Stimulated activated CD4-positive, alpha-beta T cell treated with anti-CD3 and anti-CD28 coated beads, Interleukin-1b, Interleukin-23, amount 100 ng/mL, for 4 hours (primary cell): Measurements from ENCODE around the gene ZCCHC10.
"Not testable (repeated sequence)": the region's sequence is repeated elsewhere in the genome, so short reads cannot be mapped to it uniquely, and the experiment has no call there.

Experiments
- DNase-seq, 2 donors: peaks; one replicate each; pipeline ENCODE4 v3.0.0-alpha.2; 2020; ENCODE audit warnings: low read depth in 2 of 2

ZCCHC10 gene

DNA sequence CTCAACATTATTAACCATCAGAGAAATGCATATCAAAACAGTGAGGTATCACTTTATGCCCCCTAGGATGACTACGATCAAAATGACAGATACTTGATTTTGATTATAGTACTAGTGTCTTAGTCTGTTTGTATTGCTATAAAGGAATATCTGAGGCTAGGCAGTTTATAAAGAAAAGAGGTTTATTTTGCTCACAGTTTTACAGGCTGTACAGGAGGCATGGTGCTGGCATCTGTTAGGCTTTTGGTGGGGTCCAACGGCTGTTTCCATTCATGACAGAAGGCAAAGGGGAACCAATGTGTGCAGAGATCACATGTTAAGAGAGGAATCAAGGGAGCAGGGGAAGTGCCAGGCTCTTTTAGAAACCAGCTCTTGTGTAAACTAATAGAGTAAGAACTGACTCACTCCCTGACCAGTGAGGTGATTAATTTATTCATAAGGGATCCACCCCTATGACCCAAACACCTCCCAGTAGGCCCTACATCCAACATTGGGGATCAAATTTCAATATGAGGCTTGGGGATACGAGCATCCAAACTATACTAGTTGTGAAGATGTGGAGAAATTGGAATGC lies 46.9 kb downstream of the ZCCHC10 start:
- DNase-seq, result no peak

DNA sequence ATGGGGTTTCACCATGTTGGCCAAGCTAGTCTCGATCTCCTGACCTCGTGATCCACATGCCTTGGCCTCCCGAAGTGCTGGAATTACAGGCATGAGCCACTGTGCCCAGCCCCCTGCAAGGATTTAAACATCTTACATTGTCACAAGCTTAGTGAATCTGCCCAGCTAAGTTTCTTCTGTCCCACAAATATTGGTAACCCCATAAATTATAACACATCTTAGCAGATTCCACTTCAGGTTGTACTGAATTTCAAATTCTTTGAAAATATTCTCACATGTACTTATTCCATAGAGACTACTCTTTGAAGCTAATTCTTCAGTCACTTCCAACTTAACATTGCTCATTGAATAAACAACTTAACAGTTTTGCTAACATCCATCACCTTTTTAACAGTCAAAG lies 49.5 kb downstream of the ZCCHC10 start:
- no peak for DNase-seq

DNA sequence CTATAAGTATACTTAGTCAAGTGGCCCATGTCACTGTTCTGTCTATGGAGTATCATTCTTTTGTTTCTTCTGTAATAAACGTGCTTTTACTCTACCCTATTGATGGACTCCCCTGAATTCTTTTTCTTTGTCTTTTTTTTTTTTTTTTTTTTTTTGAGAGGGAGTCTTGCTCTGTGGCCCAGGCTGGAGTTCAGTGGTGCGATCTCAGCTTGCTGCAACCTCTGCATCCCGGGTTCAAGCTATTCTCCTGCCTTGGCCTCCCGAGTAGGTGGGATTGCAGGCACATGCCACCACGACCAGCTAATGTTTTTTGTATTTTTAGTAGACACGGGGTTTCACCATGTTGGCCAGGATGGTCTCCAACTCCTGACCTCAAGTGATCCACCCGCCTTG lies 53.9 kb downstream of the ZCCHC10 start:
- DNase-seq, result not testable (repeated sequence)

DNA sequence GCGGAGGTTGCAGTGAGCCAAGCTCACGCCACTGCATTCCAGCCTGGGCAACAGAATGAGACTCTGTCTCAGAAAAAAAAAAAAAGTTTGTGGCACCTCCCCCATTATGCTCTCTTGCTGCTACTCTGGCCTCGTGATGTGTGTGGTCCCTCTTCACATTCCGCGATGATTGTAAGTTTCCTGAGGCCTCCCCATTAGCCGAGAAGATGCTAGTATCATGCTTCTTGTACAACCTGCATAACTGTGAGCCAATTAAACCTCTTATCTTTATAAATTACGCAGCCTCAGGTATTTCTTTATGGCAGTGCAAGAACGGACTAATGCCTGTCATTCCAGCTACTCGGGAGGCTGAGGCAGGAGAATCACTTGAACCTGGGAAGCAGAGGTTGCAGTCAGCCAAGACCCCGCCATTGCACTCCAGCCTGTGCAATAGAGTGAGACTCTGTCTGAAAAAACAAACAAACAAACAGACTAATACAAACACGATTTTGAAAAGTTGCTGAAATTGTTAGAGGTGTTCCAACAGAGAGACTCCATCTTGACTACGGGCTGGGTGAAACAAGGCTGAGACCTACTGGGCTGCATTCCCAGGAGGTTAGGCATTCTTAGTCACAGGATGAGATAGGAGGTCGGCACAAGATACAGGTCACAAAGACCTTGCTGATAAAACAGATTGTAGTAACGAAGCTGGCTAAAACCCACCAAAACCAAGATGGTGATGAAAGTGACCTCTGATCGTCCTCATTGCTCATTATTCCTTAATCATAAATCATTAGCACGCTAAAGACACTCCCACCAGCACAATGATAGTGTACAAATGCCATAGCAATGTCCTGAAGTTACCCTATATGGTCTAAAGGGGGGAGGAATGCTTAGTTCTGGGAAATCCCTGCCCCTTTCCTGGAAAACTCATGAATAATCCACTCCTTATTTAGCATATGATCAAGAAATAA lies 54.6 kb downstream of the ZCCHC10 start:
- no peak for DNase-seq

DNA sequence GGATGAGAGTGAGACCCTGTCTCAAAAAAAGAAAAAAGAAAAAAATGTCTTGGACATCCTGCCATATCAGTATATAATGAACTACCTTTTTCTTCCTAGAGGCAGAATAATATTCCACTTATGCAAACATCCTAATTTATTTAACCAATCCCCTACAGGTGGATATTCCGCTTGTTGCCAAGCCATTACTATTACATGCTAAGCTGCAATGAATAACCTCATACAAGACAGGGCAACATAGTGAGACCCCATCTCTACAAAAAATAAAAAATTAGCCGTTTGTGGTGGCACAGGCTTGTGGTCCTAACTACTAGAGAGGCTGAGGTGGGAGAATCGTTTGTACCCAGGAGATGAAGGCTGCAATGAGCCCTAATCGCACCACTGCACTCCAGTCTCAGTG lies 61.2 kb downstream of the ZCCHC10 start:
- no peak for DNase-seq

DNA sequence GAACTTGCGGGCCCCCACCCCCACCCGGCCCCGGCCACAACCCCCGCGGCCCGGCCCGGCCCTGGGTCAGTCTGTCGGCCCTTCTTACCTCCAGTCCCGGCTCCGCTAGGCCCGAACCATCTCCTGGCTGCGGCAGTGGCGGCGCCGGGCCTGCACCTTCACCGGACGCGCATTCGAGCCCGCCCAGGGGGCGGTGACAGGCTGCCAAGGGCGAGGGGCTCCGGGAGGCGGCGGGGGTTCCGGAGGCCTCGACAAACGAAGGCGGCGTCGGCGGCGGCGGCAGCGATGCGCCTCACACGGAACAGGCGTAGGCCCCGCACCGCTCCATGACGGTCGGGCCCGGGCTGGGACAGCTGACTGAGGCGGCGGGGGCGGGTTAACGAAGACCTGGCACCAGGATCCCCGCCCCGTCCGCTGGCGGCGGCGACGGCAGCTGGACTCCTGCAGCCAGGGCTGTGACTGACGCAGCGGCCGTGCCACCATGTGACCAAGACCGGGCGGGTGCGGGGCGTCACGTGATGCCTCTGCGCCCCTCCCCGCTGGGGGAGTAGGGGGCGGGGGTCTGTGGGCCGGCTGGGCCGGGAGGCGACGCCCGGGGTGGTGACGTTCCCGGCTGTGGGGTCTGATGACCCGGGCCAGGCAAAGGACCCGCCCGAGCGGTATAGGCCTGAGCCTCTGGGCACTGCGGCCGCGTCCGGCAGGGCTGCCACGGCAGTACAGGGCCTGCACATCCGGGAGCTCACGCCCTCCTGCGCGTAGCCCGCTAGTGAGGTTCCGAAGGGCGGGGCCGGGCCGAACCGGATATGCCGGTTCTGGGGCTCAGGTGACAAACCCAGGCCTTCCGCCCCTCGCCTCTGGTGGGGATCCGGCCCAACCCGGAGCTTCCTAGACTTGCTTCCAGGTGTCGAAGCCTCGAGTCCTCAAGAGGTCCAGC lies 62.9 kb downstream of the ZCCHC10 start, which contains the start of gene AFF4:
Gene AFF4 (minus strand): TSS at position 464 of the 934 bp plus-strand sequence. CDS start 26,445 bp downstream, outside the sequence.
- DNase-seq, result peak; percentile 71 to 80

DNA sequence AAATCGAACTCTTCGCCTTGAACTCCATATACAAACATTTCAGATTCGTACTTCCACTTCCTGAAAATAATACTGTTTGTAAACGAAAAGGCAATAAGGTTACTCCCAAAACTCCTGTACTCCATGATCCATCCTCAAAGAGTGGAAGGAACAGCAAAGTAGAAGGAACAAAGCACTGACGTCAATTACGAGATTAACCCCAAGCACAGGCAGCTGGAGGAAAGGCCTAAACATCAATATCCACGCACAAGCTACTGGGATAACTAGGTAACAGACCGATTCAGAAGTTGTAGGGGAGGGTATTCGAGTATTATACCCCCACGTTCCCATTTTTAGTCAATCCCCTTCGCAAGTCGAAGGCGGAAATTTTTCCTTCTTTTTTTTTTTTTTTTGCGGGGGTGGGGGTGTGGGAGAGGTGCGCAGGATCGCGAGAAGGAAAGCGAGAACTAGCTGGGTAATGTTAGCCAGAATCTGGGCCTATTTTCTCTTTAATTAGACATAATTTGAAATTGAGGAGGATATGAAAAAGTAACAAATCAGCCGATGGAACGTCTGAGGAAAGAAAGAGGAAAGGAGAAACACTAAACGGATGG lies 63.8 kb downstream of the ZCCHC10 start:
- DNase-seq, result no peak

DNA sequence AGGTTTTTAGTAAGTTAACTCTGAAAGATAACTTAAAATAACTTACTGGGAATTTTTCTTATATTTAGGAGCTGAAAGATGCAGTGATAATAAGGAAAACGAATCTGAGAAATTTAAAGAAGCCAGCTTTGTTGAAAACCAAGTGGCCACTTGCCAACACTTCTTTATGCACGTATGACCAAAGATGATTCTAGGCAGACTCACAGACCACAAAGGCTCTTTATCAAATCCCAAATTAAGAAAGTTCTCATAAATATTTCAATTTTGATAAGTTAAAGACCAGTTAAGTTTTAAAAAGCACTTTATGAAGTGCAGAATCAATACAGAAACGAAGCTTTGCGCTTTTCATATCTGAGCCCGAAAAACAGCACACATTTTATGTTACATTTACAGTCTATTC lies 64.5 kb downstream of the ZCCHC10 start:
- no peak for DNase-seq

DNA sequence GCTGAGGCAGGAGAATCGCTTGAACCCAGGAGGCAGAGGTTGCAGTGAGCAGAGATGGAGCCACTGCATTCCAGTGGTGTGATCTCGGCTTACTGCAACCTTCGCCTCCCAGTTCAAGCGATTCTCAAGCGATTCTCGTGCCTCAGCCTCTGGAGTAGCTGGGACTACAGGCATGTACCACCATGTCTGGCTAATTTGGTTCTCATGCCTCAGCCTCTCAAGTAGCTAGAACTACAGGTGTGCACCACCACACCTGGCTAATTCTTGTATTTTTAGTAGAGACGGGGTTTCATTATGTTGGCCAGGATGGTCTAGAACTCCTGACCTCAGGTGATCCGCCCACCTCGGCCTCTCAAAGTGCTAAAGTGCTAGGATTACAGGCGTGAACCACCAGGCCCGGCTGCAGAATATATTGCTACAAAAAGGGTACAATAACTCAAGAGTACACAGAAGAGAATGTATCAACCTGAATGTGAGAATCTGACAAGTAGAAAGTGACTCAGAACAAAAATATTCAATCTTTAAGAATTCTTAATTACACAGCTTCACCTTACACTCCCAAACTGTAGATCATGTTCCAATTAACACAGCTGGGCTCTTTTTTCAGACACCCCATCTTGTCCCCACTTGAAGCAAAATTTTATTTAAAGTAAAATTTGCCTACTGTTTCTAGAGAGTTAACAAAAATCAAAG lies 65.1 kb downstream of the ZCCHC10 start:
- not testable (repeated sequence) for DNase-seq

DNA sequence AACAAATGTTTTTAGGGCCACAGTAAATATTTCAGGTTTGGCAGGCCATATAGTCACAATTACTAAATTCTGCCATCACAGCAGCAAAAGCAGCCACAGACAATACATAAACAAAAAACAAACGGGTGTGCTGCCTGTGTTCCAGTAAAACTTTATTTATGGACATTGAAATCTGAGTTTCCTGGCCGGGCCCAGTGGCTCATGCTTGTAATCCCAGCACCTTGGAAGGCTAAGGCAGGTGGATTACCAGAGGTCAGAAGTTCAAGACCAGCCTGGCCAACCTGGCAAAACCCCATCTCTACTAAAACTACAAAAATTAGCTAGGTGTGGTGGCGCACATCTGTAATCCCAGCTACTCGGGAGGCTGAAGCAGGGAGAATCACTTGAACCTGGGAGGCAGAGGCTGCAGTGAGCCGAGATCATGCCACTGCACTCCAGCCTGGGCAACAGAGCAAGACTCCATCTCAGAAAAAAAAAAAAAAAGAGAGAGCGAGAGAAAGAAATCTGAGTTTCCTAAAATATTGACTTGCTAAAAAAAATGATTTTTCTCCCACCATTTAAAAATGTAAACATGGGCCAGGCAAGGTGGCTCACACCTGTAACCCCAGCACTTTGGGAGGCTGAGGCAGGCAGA lies 70.1 kb downstream of the ZCCHC10 start:
- DNase-seq, result not testable (repeated sequence)

DNA sequence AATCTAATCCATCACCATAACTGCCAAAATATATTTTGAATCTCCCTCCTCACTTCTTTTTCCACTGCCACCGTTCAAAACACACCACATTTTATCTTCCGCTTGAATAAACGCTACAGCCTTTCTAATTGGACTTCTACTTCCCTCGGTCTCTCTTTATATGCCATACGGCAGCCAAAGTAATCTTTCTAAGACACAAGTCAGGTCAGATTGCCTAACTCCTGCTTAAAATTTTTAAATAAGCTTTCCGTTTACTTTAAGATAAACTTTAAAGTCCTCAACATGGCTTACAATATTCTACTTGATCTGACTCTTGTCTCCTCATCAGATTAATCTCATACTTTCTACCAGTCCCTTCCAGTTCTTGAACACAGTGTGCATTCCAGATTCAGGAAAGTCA lies 72.6 kb downstream of the ZCCHC10 start:
- DNase-seq, result no peak

DNA sequence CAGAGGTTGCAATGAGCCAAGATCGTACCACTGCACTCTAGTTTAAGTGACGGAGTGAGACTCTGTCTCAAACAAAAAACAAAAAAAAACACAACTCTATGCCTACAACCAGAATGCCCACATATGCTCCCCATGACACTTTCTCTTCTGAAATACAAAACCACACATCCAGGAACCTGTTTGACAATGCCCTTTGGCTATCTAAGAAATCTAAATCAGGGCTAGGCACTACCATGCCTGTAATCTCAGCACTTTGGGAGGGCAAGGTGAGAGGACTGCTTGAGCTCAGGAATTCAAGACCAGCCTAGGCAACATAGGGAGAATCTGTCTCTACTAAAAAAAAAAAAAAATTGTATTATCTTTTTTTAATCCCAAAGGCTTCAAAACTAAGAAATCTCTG lies 73.5 kb downstream of the ZCCHC10 start:
- DNase-seq, result no peak

DNA sequence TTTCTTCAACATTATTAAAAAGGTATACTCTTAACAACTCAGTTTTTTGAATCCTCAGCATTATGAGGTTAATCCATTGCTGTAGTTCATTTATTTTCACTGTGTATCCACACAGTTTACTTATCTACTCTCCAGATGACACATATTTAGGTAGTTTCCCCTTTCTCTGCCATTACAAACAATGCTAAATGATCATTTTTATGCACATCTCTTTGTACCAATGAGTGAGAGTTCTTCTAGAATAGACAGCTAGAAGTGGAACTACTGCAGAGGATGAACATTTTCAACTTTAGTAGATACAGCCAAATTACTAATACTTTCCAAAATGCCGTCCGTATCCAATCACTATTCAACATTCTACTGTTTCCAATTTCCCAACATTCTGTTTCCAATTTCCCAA lies 74.5 kb downstream of the ZCCHC10 start:
- no peak for DNase-seq

DNA sequence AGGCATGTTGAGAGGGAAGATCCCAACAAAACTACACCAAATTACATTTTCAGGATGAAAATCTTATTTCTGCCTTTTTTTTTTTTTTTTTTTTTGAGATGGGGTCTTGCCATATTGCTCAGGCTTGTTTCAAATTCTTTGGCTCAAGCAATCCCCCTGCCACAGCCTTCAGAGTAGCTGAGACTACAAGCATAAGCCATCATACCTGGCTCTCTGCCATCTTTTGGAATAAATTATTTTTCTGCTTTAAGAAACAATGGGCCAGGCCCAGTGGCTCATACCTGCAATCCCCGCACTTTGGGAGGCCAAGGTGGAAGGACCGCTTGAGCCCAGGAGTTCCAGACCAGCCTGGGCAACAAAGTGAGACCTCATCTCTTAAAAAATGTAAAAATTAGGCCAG lies 77.2 kb downstream of the ZCCHC10 start:
- no peak for DNase-seq

DNA sequence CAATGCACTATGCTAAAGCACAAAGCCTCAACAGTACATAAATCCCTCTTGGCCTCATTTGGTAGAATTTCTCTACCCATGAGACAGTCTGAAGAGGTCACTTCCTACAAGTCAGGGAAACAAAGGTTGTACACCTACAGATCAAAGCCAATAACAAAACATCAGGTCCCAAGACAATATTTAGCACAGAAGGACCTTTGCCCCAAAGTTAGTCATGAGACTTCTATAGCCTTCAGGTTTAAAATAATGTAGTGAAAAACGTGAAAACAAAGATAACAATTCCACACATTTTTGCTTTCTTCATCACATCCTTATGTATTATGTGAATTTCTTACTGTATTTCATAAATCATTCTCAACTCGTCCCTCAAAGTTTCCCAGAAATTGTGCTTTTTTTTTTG lies 78.7 kb downstream of the ZCCHC10 start:
- no peak for DNase-seq
